GM21447 (cell line): Measurements from ENCODE around the gene MANF.

Source experiments
- ATAC-seq: cut with Tn5 transposase; IDR thresholded peaks from one replicate; pipeline ENCODE4 v1.9.1; 2021; ENCODE audit not compliant: unreplicated experiment

MANF gene

DNA sequence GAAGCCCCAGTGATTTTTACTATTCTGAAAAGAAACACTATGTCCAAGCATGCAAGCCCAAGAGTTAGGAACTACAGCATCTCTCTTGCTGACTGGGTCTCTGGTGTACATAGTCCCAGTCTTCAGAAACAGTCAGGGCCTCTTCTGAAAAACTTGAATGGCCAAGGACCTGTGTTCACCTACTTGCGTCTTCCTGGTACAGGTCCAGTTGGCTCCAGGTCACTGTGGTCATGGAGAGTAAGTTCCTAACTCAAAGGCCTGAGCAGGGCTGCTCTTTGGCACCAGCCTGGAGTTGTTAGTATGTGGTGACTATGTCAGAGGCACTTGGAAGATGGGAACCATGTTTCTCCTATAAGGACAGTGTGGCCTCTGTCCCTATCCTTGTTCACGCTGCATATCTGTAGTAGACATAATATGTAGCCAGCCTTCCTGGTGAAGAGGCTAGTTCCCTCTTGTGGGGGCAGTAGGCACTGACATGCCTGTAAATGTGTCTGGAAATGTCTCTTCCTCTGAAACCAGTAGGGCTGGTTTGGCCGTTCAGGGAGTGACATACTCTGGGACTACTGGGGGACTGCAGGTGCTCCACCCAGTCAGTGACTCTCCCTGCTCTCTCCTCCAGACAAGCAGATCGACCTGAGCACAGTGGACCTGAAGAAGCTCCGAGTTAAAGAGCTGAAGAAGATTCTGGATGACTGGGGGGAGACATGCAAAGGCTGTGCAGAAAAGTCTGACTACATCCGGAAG is 3.4 kb downstream of the MANF start:
- ATAC-seq: no peak

DNA sequence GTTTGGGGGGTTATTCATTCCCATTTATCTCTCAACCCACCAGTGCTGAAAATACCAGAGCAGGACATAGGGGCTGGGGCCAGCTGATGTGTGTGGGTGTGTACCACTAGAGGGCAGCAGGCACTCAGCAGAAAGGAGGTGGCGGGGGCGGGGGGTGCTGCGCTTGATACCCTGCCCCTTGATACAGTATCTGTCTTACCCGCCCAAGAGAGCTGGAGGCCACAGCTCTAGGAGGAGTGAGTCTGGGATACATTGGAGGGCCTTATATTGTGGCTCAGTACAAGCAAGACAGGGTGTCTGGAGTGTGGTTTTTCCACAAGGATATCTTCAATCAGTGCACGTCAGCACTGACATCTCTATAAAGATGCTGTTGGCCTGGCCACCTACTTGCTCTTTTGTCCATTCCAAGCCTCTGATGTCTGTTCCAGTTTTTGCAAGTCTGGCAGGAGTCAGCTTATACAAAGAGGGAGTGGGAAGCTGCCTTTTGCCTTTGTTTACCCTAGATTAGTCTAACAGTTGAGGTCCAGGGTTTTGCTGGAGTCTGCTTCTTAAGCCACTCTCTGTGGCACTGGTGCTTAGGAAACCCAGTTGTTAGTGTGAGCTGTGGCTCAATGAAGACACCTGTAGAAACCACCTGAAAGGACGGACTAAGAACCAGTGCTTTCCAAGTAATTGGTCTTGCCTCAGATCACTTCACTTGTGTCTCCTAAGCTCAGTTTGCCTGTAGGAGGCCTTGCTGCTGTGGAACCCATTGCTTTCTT is 4.5 kb downstream of the MANF start:
- ATAC-seq: no peak

DNA sequence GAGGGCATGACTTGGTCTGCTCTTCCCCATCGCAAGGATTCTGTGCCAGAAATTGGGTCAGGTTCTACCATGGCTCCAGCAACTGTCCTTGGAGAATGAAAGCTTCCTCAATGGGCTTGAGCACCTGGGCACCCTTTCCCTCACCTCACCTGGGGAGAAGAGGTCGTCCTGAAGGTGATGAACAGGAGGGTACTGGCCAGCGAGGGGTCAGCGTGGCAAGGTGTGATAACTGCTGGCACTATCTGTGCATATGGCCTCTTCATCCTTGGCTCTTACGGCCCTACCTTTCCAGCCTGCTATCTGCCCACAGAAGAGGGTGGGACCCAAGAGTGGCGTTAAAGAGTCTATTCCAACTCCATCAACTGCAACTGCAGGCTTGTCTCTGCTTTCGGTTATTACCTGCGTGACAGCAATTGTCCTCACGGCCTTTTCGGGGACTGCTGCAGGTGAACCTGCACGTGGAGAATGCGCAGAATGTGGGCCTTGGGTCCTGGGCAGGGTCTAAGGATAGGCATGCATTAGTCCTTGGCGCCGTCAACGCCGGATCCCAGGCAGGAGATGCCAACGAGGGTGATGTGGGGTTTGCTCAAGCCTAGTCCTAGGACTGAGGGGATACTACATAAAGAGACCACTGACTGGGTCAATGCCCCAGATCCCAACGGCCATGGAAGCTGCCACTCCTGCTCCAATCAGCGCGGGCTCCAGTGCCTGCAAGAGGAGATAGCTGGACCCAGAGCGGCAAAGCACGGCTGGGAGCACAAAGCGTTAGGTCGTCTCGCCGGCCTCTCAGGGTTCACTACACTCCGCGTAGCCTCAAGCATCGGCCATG is 5.4 kb downstream of the MANF start:
- no peak for ATAC-seq

DNA sequence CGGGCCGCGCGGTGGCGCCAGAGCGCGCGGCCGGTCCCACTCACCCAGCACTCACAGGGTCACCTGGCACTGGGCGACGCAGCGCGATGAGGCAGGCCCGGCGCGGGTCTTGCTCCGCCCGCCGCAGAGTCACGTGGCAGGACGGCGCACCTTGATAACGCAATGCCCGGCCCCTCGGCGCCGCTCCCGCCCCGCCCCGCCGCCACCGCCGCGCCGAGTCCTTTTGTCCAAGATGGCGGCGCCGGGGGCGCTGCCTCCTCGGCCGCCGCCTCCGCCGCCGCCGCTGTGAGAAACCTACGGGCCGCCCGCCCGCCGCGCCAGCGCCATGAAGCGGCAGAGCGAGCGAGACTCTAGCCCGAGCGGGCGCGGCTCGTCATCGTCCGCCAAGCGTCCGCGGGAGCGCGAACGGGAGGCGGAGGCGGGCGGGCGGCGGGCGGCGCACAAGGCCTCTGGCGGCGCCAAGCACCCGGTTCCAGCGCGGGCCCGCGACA is 6.0 kb downstream of the MANF start, which contains the start of gene RBM15B:
TSS of gene RBM15B (plus strand) at position 211 of the 491 bp plus-strand sequence. CDS start at position 326, 115 bp downstream.
- peak; percentile 86 for ATAC-seq

DNA sequence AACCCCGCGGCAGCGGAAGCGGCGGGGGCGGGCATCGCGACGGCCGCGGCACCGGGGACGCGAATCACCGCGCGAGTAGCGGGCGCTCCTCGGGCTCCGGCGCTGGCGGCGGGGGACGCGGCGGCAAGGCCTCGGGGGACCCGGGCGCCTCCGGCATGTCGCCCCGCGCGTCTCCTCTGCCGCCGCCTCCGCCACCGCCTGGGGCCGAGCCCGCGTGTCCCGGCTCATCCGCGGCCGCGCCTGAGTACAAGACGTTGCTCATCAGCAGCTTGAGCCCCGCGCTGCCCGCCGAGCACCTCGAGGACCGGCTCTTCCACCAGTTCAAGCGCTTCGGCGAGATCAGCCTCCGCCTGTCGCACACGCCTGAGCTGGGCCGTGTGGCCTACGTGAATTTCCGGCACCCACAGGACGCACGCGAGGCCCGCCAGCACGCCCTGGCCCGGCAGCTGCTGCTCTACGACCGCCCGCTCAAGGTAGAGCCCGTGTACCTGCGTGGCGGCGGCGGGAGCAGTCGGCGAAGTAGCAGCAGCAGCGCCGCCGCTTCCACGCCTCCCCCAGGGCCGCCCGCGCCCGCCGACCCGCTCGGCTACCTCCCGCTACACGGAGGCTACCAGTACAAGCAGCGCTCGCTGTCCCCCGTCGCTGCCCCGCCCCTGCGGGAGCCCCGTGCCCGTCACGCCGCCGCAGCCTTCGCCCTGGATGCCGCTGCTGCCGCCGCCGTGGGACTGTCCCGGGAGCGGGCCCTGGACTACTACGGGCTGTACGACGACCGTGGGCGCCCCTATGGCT is 6.7 kb downstream of the MANF start:
- ATAC-seq: peak; percentile 9

DNA sequence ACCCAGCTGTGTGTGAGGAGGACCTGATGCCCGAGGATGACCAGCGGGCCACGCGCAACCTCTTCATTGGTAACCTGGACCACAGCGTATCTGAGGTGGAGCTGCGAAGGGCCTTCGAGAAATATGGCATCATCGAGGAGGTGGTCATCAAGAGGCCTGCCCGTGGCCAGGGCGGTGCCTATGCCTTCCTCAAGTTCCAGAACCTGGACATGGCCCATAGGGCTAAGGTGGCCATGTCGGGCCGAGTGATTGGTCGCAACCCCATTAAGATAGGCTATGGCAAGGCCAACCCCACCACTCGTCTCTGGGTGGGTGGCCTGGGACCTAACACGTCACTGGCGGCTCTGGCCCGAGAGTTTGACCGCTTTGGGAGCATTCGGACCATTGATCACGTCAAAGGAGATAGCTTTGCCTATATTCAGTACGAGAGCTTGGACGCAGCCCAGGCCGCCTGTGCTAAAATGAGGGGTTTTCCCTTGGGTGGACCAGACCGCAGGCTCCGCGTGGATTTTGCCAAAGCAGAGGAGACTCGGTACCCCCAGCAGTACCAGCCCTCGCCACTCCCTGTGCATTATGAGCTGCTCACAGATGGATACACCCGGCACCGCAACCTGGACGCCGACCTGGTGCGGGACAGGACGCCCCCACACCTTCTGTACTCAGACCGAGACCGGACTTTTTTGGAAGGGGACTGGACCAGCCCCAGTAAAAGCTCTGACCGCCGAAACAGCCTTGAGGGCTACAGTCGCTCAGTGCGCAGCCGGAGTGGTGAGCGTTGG is 7.5 kb downstream of the MANF start:
- no peak for ATAC-seq

DNA sequence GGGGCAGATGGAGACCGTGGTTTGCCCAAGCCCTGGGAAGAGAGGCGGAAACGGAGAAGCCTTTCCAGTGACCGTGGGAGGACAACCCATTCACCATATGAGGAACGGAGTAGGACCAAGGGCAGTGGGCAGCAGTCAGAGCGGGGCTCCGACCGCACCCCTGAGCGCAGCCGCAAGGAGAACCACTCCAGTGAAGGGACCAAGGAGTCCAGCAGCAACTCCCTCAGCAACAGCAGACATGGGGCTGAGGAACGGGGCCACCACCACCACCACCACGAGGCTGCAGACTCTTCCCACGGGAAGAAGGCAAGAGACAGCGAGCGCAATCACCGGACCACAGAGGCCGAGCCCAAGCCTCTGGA is 8.0 kb downstream of the MANF start:
- ATAC-seq: no peak

DNA sequence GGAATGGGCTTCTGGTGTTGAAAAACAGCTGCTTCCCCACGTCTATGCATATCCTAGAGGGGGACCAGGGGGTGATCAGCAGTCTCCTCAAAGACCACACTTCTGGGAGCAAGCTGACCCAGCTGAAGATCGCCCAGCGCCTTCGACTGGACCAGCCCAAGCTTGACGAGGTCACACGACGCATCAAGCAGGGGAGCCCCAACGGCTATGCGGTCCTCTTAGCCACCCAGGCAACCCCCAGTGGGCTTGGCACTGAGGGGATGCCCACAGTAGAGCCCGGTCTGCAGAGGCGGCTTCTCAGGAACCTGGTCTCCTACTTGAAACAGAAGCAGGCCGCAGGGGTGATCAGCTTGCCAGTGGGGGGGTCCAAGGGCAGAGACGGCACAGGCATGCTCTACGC is 8.5 kb downstream of the MANF start:
- no peak for ATAC-seq

DNA sequence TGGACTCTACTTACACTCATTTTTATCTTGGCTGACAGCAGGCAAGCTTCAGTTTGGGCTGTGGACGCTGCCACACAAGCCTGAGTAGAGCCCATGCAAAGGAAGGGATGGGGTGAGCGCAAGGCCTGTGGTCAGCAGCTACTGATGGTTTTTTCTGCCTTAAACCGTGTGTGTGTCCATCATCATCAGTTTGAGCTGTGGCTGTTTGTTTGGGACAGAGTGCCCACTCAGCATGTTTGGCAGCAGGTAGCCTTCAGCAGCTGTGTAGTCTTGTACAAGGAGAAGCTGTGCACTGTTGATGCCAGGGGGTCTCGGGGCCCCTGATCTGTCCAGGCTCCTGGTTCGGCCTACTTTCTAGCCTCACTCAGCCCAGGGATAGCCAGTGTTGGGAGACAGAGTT is 9.4 kb downstream of the MANF start:
- ATAC-seq: no peak

DNA sequence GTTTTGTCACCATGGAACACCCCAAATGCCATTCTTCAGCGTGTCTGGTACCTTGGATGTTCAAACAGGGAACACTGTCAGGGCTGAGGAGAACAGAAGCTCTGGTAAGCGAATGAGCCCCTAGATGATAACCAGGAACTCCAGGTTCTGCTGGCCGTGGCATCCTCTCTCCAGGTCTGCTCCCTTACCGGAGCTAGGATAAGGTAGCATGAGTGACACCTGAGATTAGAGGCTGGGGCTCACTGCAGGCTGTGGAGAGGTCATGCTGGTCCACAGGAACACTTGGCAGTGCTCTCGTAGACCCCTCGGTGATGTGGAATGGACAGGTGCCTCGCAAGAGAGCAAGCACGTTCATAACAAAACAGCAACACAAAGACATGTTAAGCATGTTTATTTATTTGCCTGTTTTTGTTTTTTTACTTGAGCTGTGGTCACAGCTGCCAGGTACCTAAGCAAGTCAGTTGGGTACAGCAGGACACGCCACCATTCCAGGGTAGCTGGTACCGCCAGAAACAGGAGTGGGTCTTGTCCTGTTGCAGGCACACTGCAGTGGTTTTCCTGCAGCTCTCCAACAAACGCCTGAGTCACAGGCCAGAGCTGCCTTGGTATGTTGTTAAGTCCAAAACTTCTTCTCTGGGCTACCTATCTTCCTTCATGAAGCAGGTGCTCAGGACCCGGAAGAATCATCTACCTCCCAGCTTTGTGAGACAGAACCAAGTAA is 10.6 kb downstream of the MANF start:
- no peak for ATAC-seq

DNA sequence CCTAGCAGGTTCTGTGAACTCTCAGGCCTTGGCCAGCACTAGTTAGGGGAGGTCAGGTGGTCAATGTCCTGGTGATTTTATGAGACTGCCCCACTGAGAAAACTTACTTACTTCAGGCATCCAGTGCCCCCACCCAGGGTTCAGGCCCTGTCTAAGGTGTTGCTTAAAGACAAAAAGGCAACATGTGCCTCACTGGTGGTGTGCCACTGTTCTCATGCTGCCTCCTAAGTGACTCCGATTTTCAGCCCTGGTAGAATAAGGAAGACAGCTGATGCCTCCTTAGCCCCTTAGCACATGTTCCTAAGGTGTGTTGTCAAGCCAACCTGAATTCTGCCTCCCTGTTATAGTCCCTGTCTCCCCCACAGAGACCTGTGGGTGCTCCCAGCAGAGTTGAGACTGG is 11.3 kb downstream of the MANF start:
- no peak for ATAC-seq

DNA sequence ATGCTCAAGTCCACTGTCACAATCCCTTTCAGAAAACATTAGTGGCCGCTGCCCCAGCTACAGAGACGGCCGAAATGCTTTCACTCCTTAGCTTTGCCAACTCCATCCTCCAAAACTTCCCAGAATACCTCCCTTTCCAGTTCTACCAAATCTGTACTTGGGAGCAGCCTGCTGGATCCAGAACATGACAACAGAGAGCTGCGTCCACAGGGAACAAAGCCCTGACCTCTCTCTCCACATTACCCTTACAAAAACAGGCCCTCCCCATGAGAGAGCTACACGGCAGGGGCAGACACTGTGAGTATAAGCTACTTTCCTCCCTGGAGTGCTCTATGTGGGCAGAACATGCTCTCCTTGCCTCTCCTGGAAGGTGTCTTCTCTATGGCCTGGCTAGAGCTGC is 12.3 kb downstream of the MANF start:
- ATAC-seq: no peak

DNA sequence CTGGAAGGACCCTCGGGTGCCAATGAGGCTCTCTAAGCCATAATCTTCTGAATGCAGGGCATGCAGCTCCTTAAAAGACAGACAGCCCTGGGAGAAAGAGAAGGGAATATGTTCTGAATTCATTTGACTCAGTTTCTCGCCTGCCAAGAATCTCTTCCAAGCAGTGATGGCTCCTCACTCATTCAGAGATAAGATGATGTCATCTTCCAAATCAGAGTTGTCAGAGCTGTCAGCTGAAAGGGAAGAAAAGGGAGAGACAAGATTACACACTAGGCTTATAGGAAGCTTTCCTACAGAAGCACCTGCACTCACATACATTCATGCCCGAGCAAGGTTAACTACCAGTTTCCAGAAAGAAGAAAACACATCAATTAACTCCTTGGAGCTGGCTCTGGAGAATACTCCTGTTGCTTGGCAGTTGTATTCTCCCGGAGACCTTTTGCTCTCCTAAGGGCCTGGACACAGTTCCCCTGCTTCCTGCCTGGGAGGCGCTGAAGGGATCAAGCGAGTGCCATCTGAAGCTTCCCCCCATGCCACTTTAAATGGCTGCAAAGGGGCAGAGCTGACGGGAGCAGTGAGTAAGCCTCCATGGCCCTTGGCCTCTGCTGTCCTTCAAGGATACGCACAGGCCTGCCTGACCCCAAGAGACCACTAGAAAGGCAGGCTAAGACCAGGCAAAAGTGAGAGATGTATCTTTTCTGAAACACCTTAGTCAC is 13.7 kb downstream of the MANF start:
- ATAC-seq: no peak

DNA sequence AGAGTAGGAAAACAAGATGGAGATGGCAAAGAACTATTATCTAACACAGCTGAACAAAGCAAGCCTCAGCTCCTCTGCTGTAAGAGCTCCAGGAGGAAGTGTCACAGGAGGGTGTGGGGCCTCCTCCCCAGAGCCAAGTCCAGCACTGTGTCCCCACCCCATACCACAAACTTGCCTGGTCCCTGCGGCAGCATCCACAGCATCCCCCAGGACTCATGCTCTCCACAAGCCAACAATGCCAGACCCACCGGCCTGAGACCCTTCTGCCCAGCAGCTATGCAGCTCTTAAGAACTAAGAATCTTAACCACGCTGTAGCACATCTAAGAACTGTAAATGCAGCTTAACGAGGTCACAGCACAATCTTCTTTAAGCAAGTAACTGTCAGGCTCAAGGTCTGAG is 15.1 kb downstream of the MANF start:
- no peak for ATAC-seq

DNA sequence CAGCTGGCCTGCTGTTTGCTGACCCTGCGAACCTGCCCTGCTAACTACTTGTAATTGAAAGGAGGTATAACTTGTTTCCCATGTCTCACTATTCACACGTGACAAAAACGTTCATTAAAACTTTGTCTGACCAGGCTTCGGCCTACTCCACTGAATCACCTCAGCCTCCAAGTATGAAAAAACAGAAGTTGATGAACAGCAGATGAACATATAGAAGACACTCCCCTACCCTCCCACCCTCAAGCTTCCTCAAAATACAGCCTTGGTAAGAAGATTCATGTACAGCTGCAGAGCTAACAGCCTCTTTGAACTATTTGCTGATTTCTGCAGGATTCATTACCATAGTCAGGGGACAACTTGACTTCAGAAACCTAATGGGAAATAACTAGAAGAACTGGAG is 16.6 kb downstream of the MANF start:
- ATAC-seq: no peak

DNA sequence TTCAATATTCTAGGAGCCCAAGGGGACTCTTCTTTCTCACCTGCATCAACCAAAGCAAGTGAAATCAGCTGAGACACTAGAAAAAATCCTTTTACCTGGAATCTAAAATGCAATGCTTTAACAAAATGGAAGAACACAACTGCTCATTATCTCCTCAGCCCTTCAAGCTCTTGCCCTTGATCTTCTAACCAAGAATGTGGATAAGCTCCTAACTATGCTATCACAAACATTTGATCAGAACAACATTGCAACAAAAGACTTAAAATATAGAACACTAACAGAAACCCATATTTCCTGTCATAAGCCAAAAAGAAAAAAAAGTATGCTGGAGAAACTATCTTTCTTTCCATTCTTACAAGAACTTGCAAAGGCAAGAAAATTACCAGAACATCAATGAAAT is 18.6 kb downstream of the MANF start:
- ATAC-seq: no peak

DNA sequence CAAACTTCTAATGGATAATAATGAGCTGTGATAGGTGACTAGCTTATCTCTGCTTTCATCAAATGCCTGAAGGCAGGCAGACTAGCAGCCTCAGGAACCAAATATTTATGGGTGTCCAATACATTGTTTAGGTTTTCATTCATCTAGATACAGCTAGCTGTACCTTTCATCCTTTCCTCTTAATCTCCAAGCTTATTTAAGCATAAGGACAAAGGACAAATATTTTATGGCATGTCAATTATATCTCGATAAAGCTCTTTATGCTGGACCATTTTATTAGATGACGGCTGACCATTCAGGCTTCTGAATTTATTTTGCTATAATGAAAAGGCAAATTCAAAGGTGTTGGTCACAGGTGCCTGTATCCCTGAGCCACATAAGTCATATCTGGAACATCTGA is 22.9 kb downstream of the MANF start:
- ATAC-seq: no peak

DNA sequence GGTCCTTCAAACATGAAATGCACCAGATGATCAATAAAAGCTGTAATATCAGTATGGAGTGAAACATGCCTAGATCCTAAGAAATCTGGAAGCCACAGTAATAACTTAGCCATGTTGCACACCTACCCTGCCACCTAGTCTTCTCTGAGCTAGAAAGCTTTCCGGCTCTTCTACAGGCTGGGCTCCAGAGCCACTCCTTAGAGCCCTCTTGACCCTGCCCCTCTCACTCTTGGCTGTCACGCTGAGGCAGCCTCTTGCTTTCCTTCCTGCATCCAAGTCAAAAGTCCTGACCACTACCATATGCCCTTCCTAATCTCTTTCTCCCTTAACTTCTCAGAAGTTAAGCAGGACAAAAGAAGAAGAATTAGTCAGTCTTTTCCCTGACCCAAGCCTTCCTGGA is 23.7 kb downstream of the MANF start:
- no peak for ATAC-seq

DNA sequence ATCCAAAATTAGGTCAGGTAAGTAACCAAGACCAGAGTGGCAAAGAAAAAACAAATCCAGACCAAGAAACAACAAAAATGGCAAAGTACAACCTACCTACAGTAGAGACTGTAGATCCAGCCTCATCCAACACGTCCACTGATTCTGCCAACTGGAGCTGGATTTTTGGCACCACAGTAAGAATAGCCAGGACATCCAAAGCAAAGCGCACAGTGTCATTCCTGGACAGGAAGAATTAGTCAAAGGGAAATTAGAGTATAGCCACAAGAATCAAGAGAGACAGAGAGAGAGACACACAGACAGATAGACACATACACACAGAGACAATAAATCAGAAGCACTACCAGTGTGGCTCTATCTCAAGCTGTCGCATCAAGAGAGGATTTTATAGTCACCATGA is 37.1 kb downstream of the MANF start:
- ATAC-seq: no peak
